Suppressor macrophage treated with lipopolysaccharide for 1 hour (primary cell): ENCODE data around the gene KRTAP5-7.
"Not testable (repeated sequence)": the region's sequence is repeated elsewhere in the genome, so short reads cannot be mapped to it uniquely, and the experiment has no call there.

Source experiments
- DNase-seq, 3 donors: peaks; one replicate each; pipeline ENCODE4 v3.0.0-alpha.2; 2020 to 2022

Gene KRTAP5-7

GRCh38 chr11:71535825-71536224, 8.8 kb downstream of the KRTAP5-7 start:
- no peak for DNase-seq

GRCh38 chr11:71537537-71537936, 10.5 kb downstream of the KRTAP5-7 start:
- no peak for DNase-seq

GRCh38 chr11:71537977-71538665, 11.1 kb downstream of the KRTAP5-7 start, which contains the start of gene KRTAP5-8:
TSS of gene KRTAP5-8 (plus strand) at chr11:71538025. CDS start at chr11:71538056, 31 bp downstream.
- not testable (repeated sequence) for DNase-seq

GRCh38 chr11:71538666-71538990, 11.6 kb downstream of the KRTAP5-7 start:
- no peak for DNase-seq

GRCh38 chr11:71539017-71539416, 11.9 kb downstream of the KRTAP5-7 start:
- no peak for DNase-seq

- not testable (repeated sequence) for DNase-seq
Measured at GRCh38 chr11:71539971-71540370, 12.9 kb downstream of the KRTAP5-7 start.

GRCh38 chr11:71540521-71541304, 13.6 kb downstream of the KRTAP5-7 start:
- DNase-seq, result peak; percentile 17 to 36 (median 29)

- no peak for DNase-seq
Measured at GRCh38 chr11:71542382-71542781, 15.3 kb downstream of the KRTAP5-7 start.

GRCh38 chr11:71542879-71543777, 16.1 kb downstream of the KRTAP5-7 start:
- DNase-seq, result peak; percentile 85 to 88 (median 87)

GRCh38 chr11:71543866-71544265, 16.8 kb downstream of the KRTAP5-7 start:
- peak; percentile 68 to 87 (median 76) for DNase-seq

- no peak for DNase-seq
Measured at GRCh38 chr11:71544525-71545214, 17.6 kb downstream of the KRTAP5-7 start.

GRCh38 chr11:71545405-71545966, 18.4 kb downstream of the KRTAP5-7 start:
- DNase-seq, result no peak

GRCh38 chr11:71548120-71548519, 21.1 kb downstream of the KRTAP5-7 start, which contains the start of gene KRTAP5-9:
TSS of gene KRTAP5-9 (plus strand) at chr11:71548420. CDS start at chr11:71548658, 238 bp downstream.
- no peak for DNase-seq

- DNase-seq, result no peak
Measured at GRCh38 chr11:71548716-71549151, 21.7 kb downstream of the KRTAP5-7 start.

- DNase-seq, result peak; percentile 61 to 82 (median 79)
Measured at GRCh38 chr11:71551711-71552110, 24.6 kb downstream of the KRTAP5-7 start.

- no peak for DNase-seq
Measured at GRCh38 chr11:71554996-71555395, 27.9 kb downstream of the KRTAP5-7 start.

GRCh38 chr11:71555508-71555907, 28.4 kb downstream of the KRTAP5-7 start:
- DNase-seq, result no peak

GRCh38 chr11:71556018-71556417, 29.0 kb downstream of the KRTAP5-7 start:
- no peak for DNase-seq

GRCh38 chr11:71557257-71557656, 30.2 kb downstream of the KRTAP5-7 start:
- no peak for DNase-seq

GRCh38 chr11:71558996-71559395, 31.9 kb downstream of the KRTAP5-7 start:
- no peak for DNase-seq

GRCh38 chr11:71562120-71562519, 35.1 kb downstream of the KRTAP5-7 start:
- no peak for DNase-seq

GRCh38 chr11:71563406-71563805, 36.3 kb downstream of the KRTAP5-7 start:
- DNase-seq, result peak; percentile 79 to 84 (median 84)
